Loucy (cell line): Measurements from ENCODE around the gene HMX1.

Source experiments
- H2AFZ ChIP-seq: fragments of 200-600 bp; sonication (generic); 2 replicates; pipeline ENCODE4 v1.6.0; 2016; ENCODE audit warnings: antibody characterized with exemption, mild to moderate bottlenecking, low read length, moderate library complexity
- H3F3A ChIP-seq: fragments of 200-600 bp; 2 replicates; pipeline ENCODE4 v1.6.0; 2016; ENCODE audit warnings: antibody characterized with exemption, low read depth, mild to moderate bottlenecking
- H3K27me3 ChIP-seq: fragments of 200-600 bp; sonication (generic); 2 replicates; pipeline ENCODE4 v1.6.1; 2014; ENCODE audit warnings: low read length, mild to moderate bottlenecking; ENCODE audit not compliant: insufficient read depth, poor library complexity, severe bottlenecking
- H3K36me3 ChIP-seq: fragments of 200-600 bp; sonication (generic); 2 replicates; pipeline ENCODE4 v1.6.1; 2016; ENCODE audit warnings: low read length; ENCODE audit not compliant: insufficient read depth
- H3K4me1 ChIP-seq: fragments of 200-600 bp; sonication (generic); 2 replicates; pipeline ENCODE4 v1.5.1; 2014; ENCODE audit warnings: low read length, mild to moderate bottlenecking; ENCODE audit not compliant: insufficient read depth, poor library complexity, severe bottlenecking
- H3K4me2 ChIP-seq: fragments of 200-600 bp; sonication (generic); 2 replicates; pipeline ENCODE4 v1.6.0; 2014; ENCODE audit warnings: antibody characterized with exemption, low read length, low read depth, mild to moderate bottlenecking; ENCODE audit not compliant: poor library complexity, severe bottlenecking
- H3K4me3 ChIP-seq: fragments of 200-600 bp; sonication (generic); 2 replicates; pipeline ENCODE4 v1.5.1; 2014; ENCODE audit warnings: low read length, mild to moderate bottlenecking, mixed read lengths; ENCODE audit not compliant: poor library complexity, severe bottlenecking
- H3K79me2 ChIP-seq: fragments of 200-600 bp; sonication (generic); 2 replicates; pipeline ENCODE4 v1.6.1; 2014; ENCODE audit warnings: low read length; ENCODE audit not compliant: insufficient read depth
- H3K9ac ChIP-seq: fragments of 200-600 bp; sonication (generic); 2 replicates; pipeline ENCODE4 v1.6.0; 2014; ENCODE audit warnings: mild to moderate bottlenecking, low read depth, low read length, moderate library complexity; ENCODE audit not compliant: poor library complexity, severe bottlenecking
- H3K9me2 ChIP-seq: fragments of 200-600 bp; sonication (generic); replicated peaks from 2 replicates; pipeline ENCODE4 v1.6.1; 2016; ENCODE audit warnings: low read depth, low read length, mixed read lengths
- H3K9me3 ChIP-seq: fragments of 200-600 bp; sonication (generic); 2 replicates; pipeline ENCODE4 v1.6.1; 2014; ENCODE audit warnings: mild to moderate bottlenecking, antibody characterized with exemption, low read length, low read depth; ENCODE audit not compliant: insufficient read depth
- H4K20me1 ChIP-seq: fragments of 200-600 bp; sonication (generic); 2 replicates; pipeline ENCODE4 v1.6.0; 2014; ENCODE audit warnings: antibody characterized with exemption, low read length, mild to moderate bottlenecking; ENCODE audit not compliant: insufficient read depth, poor library complexity, severe bottlenecking
- EZH2phosphoT487 ChIP-seq: fragments of 200-600 bp; IDR thresholded peaks from 2 replicates; pipeline ENCODE4 v1.6.1; 2018; ENCODE audit warnings: antibody characterized with exemption, mild to moderate bottlenecking, moderate library complexity, borderline replicate concordance
- TF ChIP-seq, protein P1 (sequence below): fragments of 200-600 bp; sonication (generic); conservative IDR thresholded peaks from 2 replicates; pipeline ENCODE4 v1.5.1; 2014; ENCODE audit warnings: mild to moderate bottlenecking, antibody characterized with exemption, low read length

Gene HMX1

DNA sequence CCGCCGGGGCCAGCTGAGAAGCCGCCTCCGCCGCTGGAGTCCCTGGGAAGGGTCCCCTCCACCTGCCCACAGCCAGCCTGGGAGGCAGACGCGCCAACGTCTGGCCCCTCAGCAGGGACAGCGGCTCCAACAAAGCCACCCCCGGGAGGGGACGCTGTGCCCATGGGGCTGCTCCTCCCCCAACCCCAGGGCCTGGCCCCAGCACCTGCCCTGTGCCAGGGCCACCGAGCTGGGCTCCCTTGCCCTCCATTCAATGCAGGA lies 6.1 kb upstream of the HMX1 start:
- Histone ChIP-seq H3K9me2 (no peaks in the 10 kb centered on the region), H4K20me1 (no peaks in the 10 kb centered on the region), H3K27me3 (no peaks in the 10 kb centered on the region), H3K9me3 (peaks cover 14% of the 10 kb centered on the region; the same call in 1 of the 2 replicates), H3K9ac (no peak overlapping the region), H3K79me2 (no peaks in the 10 kb centered on the region), H3K36me3 (no peaks in the 10 kb centered on the region), H3K4me3 (no peak overlapping the region), H3F3A (no peaks in the 10 kb centered on the region), H3K4me1 (no peaks in the 10 kb centered on the region), H3K4me2 (no peak overlapping the region), H2AFZ (no peak overlapping the region)
- TF ChIP-seq EZH2phosphoT487: no peak
- TF ChIP-seq, protein P1, sequence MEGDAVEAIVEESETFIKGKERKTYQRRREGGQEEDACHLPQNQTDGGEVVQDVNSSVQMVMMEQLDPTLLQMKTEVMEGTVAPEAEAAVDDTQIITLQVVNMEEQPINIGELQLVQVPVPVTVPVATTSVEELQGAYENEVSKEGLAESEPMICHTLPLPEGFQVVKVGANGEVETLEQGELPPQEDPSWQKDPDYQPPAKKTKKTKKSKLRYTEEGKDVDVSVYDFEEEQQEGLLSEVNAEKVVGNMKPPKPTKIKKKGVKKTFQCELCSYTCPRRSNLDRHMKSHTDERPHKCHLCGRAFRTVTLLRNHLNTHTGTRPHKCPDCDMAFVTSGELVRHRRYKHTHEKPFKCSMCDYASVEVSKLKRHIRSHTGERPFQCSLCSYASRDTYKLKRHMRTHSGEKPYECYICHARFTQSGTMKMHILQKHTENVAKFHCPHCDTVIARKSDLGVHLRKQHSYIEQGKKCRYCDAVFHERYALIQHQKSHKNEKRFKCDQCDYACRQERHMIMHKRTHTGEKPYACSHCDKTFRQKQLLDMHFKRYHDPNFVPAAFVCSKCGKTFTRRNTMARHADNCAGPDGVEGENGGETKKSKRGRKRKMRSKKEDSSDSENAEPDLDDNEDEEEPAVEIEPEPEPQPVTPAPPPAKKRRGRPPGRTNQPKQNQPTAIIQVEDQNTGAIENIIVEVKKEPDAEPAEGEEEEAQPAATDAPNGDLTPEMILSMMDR: no peak

DNA sequence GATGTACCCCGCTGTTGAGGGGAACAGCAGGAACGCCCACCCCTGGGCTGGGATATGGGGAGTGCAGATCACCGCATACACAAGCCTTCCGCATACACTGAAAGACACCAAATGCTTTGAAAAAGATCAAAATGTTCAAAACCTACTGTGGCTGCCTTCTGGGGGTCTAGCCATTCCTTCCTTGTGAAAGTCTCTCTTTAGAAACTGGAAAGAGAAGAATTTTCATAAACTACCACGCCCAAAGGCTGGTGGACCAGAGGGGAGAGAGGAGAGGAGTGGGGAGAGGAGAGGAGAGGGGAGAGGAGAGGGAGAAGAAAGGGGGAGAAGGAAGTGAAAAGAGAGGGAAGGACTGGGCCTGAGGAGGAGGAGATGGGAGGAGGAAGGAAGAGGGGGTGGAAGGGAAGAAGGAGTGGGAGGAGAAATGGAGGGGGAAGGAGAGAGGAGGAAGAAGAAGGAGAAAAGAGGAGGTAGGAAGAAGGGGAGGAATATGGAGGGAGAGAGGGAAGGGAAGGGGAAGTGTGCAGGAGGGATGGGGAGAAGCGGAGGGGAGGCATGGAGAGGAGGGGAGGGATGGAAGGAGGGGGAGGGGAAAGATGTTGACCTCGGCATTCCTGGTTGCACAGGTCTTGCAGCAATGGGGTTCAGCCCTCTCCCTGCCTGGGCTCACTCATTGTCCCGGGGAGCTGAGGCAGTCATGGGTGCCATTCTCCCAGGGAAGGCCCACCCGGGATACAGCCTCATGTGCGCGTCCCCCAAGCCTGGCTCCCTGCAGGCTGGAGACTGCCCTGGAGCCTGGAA lies 5.5 kb upstream of the HMX1 start:
- Histone ChIP-seq H3K4me2 (no peak overlapping the region), H3K4me1 (no peaks in the 10 kb centered on the region), H3K9me2 (no peaks in the 10 kb centered on the region), H2AFZ (no peak overlapping the region), H3K27me3 (no peaks in the 10 kb centered on the region), H3K79me2 (no peaks in the 10 kb centered on the region), H3F3A (no peaks in the 10 kb centered on the region), H3K9me3 (peaks cover 10% of the 10 kb centered on the region; the same call in 1 of the 2 replicates), H3K9ac (no peak overlapping the region), H4K20me1 (no peaks in the 10 kb centered on the region), H3K36me3 (no peaks in the 10 kb centered on the region), H3K4me3 (no peak overlapping the region)
- TF ChIP-seq EZH2phosphoT487: no peak
- TF ChIP-seq, protein P1: no peak

- no peak overlapping the region for H2AFZ ChIP-seq
- H4K20me1 ChIP-seq: no peaks in the 10 kb centered on the region
- no peak overlapping the region for H3K4me3 ChIP-seq
- no peak overlapping the region for H3K9ac ChIP-seq
- H3F3A ChIP-seq: no peaks in the 10 kb centered on the region
- no peak overlapping the region for H3K4me2 ChIP-seq
- no peaks in the 10 kb centered on the region for H3K27me3 ChIP-seq
- H3K36me3 ChIP-seq: no peaks in the 10 kb centered on the region
- H3K9me3 ChIP-seq: peaks cover 10% of the 10 kb centered on the region; the same call in 1 of the 2 replicates
- H3K9me2 ChIP-seq: no peaks in the 10 kb centered on the region
- H3K4me1 ChIP-seq: no peaks in the 10 kb centered on the region
- TF ChIP-seq, protein P1: no peak
- no peak for TF ChIP-seq EZH2phosphoT487
- H3K79me2 ChIP-seq: no peaks in the 10 kb centered on the region
Measured at GRCh38 chr4:8874896-8875680, 3.4 kb upstream of the HMX1 start.
